ENCODE measurements around the gene COL9A3. TPM values are rescaled to one million over a fixed set of nuclear protein-coding genes. Genes with fewer than 3 reads are reported as not detected.

COL9A3 gene
- total and polyA plus RNA-seq, 12 donors, result 0.45 to 15.2 (median 2.3) TPM

GRCh38 chr20:62823688-62824475 is 7.0 kb downstream of the COL9A3 start:
- peak in 1 of 2 donors; percentile 12 for DNase-seq
- 88 to 90% methylated on average over 38 of the region's 38 CpGs for WGBS, 2 donors

GRCh38 chr20:62824476-62825332 is 7.9 kb downstream of the COL9A3 start:
- peaks cover 0 to 20% (median 11%) of the 10 kb centered on the region in 9 donors for H3K4me1 ChIP-seq
- ATAC-seq, result peak in 5 of 8 donors; percentile 34 to 79 (median 43)
- TF ChIP-seq CTCF (IDR thresholded peaks at IDR 0.05), result no peak
- DNase-seq, result peak in 1 of 2 donors; percentile 57
- no peaks in the 10 kb centered on the region for H3K27me3 ChIP-seq
- H3K9me3 ChIP-seq, result no peaks in the 10 kb centered on the region
- intact Hi-C loops (cut with DNase I), result no loop called here
- H3K4me3 ChIP-seq, result peak overlapping the region in 5 of 10 donors; percentile 5 to 46 (median 35)
- peak overlapping the region in 1 of 10 donors; percentile 52 for H3K27ac ChIP-seq
- 31 to 60% methylated on average over 21 to 30 of the region's 36 CpGs for WGBS, 2 donors
- no peaks in the 10 kb centered on the region for H3K36me3 ChIP-seq

More at GRCh38 chr20:62823688-62824475, 7.0 kb downstream of the COL9A3 start:
- Histone ChIP-seq H3K4me1 (peaks cover 7 to 28% (median 18%) of the 10 kb centered on the region in 9 donors), H3K27me3 (peaks cover 0 to 6% (median 0%) of the 10 kb centered on the region in 7 donors), H3K36me3 (no peaks in the 10 kb centered on the region), H3K4me3 (peak overlapping the region in 1 of 10 donors; percentile 46), H3K9me3 (no peaks in the 10 kb centered on the region), H3K27ac (no peak overlapping the region)
- TF ChIP-seq CTCF (IDR thresholded peaks at IDR 0.05), result no peak
- intact Hi-C loops (cut with DNase I), result no loop called here
- ATAC-seq, result no peak

GRCh38 chr20:62825333-62825985 is 8.6 kb downstream of the COL9A3 start:
- ATAC-seq (peak in 2 of 8 donors; percentile 6 to 9), DNase-seq (peak in 1 of 2 donors; percentile 21)
- intact Hi-C loops (cut with DNase I), result no loop called here
- Histone ChIP-seq H3K4me1 (peaks cover 0 to 13% (median 7%) of the 10 kb centered on the region in 9 donors), H3K27me3 (no peaks in the 10 kb centered on the region), H3K36me3 (no peaks in the 10 kb centered on the region), H3K9me3 (no peaks in the 10 kb centered on the region), H3K27ac (no peak overlapping the region), H3K4me3 (peak overlapping the region in 2 of 10 donors; percentile 7 to 42)
- 77 to 81% methylated on average over 22 of the region's 22 CpGs for WGBS, 2 donors
- no peak for TF ChIP-seq CTCF (IDR thresholded peaks at IDR 0.05)

All from heart right ventricle (tissue), 16 donors.